Measurements from ENCODE around the gene PIP5K1B.

Gene PIP5K1B

DNA sequence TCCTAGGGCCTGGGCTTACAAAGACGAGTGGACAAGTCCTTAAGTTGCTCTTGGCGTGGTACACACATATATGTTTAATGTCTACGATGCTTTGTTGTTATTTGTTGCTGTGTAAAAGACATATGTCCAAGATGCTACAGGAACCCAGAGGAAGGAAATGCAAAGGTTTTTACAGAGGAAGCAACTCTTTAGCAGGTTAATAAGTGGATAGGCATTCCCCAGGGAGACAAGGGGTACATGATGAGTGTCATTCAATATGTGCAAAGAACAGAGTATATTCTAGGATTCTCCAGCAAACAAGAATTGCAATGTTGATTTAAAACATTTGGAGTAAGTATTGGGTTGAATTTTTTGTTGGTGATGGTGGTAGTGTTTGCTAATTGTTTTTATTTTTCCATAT lies 92.1 kb downstream of the PIP5K1B start:
- no peaks in the 10 kb centered on the region for H4K20me1 ChIP-seq (ENCODE audit: insufficient read depth)
- H2AFZ ChIP-seq (ENCODE audit: low read depth): no peak overlapping the region
- H3K27me3 ChIP-seq (ENCODE audit: insufficient read depth, low read depth): no peaks in the 10 kb centered on the region
- H3K36me3 ChIP-seq (ENCODE audit: insufficient read depth): no peaks in the 10 kb centered on the region
- H3K79me2 ChIP-seq (ENCODE audit: insufficient read depth, low read depth): no peaks in the 10 kb centered on the region
- H3K4me1 ChIP-seq (ENCODE audit: low read depth, poor library complexity, severe bottlenecking): peaks cover 65% of the 10 kb centered on the region
- H3K27ac ChIP-seq: no peak overlapping the region
- TF ChIP-seq, protein P1, sequence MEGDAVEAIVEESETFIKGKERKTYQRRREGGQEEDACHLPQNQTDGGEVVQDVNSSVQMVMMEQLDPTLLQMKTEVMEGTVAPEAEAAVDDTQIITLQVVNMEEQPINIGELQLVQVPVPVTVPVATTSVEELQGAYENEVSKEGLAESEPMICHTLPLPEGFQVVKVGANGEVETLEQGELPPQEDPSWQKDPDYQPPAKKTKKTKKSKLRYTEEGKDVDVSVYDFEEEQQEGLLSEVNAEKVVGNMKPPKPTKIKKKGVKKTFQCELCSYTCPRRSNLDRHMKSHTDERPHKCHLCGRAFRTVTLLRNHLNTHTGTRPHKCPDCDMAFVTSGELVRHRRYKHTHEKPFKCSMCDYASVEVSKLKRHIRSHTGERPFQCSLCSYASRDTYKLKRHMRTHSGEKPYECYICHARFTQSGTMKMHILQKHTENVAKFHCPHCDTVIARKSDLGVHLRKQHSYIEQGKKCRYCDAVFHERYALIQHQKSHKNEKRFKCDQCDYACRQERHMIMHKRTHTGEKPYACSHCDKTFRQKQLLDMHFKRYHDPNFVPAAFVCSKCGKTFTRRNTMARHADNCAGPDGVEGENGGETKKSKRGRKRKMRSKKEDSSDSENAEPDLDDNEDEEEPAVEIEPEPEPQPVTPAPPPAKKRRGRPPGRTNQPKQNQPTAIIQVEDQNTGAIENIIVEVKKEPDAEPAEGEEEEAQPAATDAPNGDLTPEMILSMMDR (conservative IDR thresholded peaks at IDR 0.05; ENCODE audit: low read depth, low read length): no peak
- H3K4me2 ChIP-seq: no peak overlapping the region
- H3K4me3 ChIP-seq (IDR thresholded peaks at IDR 0.05; ENCODE audit: insufficient read depth, low read depth, low read length): no peak overlapping the region
- no peak overlapping the region for H3K9ac ChIP-seq

GRCh38 chr9:68798423-68798822 lies 93.4 kb downstream of the PIP5K1B start:
- peaks cover 67% of the 10 kb centered on the region for H3K4me1 ChIP-seq (ENCODE audit: low read depth, poor library complexity, severe bottlenecking)
- no peaks in the 10 kb centered on the region for H4K20me1 ChIP-seq (ENCODE audit: insufficient read depth)
- TF ChIP-seq, protein P1 (conservative IDR thresholded peaks at IDR 0.05; ENCODE audit: low read depth, low read length): no peak
- H3K9ac ChIP-seq: no peak overlapping the region
- H3K27me3 ChIP-seq (ENCODE audit: insufficient read depth, low read depth): no peaks in the 10 kb centered on the region
- no peak overlapping the region for H3K4me3 ChIP-seq (IDR thresholded peaks at IDR 0.05; ENCODE audit: insufficient read depth, low read depth, low read length)
- no peak overlapping the region for H3K4me2 ChIP-seq
- no peaks in the 10 kb centered on the region for H3K36me3 ChIP-seq (ENCODE audit: insufficient read depth)
- no peak overlapping the region for H2AFZ ChIP-seq (ENCODE audit: low read depth)
- H3K79me2 ChIP-seq (ENCODE audit: insufficient read depth, low read depth): no peaks in the 10 kb centered on the region
- no peak overlapping the region for H3K27ac ChIP-seq

GRCh38 chr9:68800836-68801235 lies 95.8 kb downstream of the PIP5K1B start:
- no peak overlapping the region for H3K9ac ChIP-seq
- H3K79me2 ChIP-seq (ENCODE audit: insufficient read depth, low read depth): no peaks in the 10 kb centered on the region
- no peaks in the 10 kb centered on the region for H3K36me3 ChIP-seq (ENCODE audit: insufficient read depth)
- no peak overlapping the region for H3K27ac ChIP-seq
- H3K27me3 ChIP-seq (ENCODE audit: insufficient read depth, low read depth): no peaks in the 10 kb centered on the region
- peaks cover 75% of the 10 kb centered on the region for H3K4me1 ChIP-seq (ENCODE audit: low read depth, poor library complexity, severe bottlenecking)
- H3K4me2 ChIP-seq: peak overlapping the region; percentile 88; the same call in 1 of the 2 replicates
- no peaks in the 10 kb centered on the region for H4K20me1 ChIP-seq (ENCODE audit: insufficient read depth)
- TF ChIP-seq, protein P1 (conservative IDR thresholded peaks at IDR 0.05; ENCODE audit: low read depth, low read length): no peak
- H2AFZ ChIP-seq (ENCODE audit: low read depth): no peak overlapping the region
- no peak overlapping the region for H3K4me3 ChIP-seq (IDR thresholded peaks at IDR 0.05; ENCODE audit: insufficient read depth, low read depth, low read length)

DNA sequence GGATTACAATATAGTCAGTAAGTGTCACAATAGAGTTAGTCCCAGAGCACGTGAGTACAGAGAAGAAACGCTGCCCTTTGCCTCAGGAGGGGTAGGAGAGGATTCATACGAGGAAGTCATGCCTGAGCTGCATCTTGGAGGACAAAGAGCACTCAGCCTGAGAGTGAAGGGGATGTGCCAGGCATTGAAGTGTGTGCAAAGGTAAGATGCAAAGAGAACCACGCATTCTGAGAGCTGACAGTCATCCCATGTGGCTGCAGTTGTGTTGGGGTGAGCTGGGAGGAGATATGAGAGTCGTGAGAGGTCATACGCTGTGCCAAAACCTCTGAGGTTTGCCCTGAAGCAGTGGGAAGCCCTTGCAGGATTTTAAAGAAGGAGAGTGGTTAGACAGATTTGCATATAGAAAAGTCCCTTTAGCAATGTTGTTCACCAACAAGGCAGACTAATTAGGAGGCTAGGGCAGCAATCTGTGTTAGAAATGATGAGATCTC lies 97.5 kb downstream of the PIP5K1B start:
- peaks cover 92% of the 10 kb centered on the region for H3K4me1 ChIP-seq (ENCODE audit: low read depth, poor library complexity, severe bottlenecking)
- H3K79me2 ChIP-seq (ENCODE audit: insufficient read depth, low read depth): no peaks in the 10 kb centered on the region
- no peaks in the 10 kb centered on the region for H4K20me1 ChIP-seq (ENCODE audit: insufficient read depth)
- no peaks in the 10 kb centered on the region for H3K27me3 ChIP-seq (ENCODE audit: insufficient read depth, low read depth)
- no peak overlapping the region for H3K4me3 ChIP-seq (IDR thresholded peaks at IDR 0.05; ENCODE audit: insufficient read depth, low read depth, low read length)
- H3K36me3 ChIP-seq (ENCODE audit: insufficient read depth): no peaks in the 10 kb centered on the region
- peak overlapping the region; percentile 88 for H3K4me2 ChIP-seq
- H2AFZ ChIP-seq (ENCODE audit: low read depth): peak overlapping the region; percentile 22; the same call in 1 of the 2 replicates
- peak overlapping the region; percentile 62 for H3K27ac ChIP-seq
- H3K9ac ChIP-seq: peak overlapping the region; percentile 21; the same call in 1 of the 2 replicates
- TF ChIP-seq, protein P1 (conservative IDR thresholded peaks at IDR 0.05; ENCODE audit: low read depth, low read length): no peak
